GM21390 (cell line): ENCODE results near the gene TYK2.
"Not testable (repeated sequence)": the region's sequence is repeated elsewhere in the genome, so short reads cannot be mapped to it uniquely, and the experiment has no call there.

ENCODE experiments used
- ATAC-seq: cut with Tn5 transposase; IDR thresholded peaks from one replicate; pipeline ENCODE4 v1.9.1; 2021; ENCODE audit not compliant: unreplicated experiment

Gene TYK2

DNA sequence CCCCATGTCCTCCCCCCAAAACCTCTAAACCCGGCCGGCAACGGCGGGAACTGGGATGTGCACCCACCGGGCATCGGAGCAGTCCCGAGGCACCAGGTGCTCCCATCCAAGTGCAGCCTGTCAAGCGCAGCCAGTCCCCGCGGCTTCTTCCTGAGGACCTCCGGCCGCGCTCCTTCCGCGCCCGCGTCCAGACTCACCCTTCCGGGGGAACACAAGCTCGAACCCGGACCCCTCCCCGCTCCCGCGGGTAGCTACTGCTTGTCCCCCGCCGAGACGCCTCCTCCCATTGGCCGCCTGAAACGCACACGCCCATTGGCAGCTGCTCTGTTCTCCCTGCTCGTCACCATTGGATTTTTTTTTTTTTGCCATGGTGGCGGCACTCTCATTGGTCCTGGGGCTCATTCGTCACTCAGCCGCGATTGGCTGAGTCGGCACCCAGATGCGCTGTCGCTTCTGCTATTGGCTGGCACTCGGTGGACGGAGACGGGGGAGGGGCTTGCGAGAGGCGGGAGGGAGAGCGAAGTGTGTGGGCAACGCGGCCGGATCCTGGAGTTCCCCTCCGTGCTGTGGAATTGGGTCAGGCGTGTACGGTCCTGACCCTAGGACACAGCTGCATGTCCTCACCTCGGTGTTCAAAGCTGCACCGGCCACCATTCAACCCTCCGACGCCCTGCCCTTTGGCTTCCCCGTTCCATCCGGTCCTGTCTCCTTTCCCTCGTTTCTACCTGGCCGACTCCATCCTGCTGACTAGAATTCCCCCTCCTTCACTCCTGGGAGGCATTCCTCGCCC lies at the start of gene TYK2:
Gene TYK2 (minus strand): TSS at position 260 of the 790 bp plus-strand sequence. CDS start 2,166 bp downstream, outside the sequence.
- ATAC-seq, result peak; percentile 87

GRCh38 chr19:10428996-10429381 lies 48.6 kb upstream of the TYK2 start:
- no peak for ATAC-seq

- no peak for ATAC-seq
Observed at GRCh38 chr19:10427169-10427568, 46.8 kb upstream of the TYK2 start.

DNA sequence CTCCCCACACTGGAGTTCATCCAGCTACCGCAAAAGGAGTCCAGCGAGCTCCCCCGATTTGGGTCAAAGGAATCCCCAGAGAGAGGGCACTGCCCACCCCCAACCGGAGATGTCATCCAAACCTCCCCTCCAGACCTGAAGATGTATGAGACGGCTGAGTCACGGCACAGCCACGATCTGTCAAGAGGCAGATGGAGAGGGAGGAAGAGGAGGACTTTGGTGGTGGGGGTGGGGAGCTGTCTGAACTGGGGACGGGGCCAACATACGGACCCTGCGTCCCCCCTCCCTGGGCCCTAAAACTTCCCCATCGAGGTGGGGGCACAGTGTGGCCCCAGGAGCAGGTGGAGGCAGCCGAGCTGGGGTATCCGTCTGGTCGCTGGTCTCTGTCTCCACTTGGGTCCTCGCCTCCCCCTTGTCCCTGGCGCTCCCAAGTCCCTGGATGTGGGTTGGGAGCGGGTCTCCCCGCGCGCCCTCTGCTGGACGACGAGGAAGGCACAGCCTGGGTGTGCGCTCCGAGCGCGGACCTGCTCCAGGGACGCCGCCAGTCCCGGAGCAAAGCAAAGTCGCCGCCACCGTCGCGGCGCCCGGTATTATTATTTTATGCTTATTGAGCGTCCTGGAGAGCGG lies 43.8 kb upstream of the TYK2 start:
- no peak for ATAC-seq

- no peak for ATAC-seq
Observed at GRCh38 chr19:10422846-10423245, 42.5 kb upstream of the TYK2 start.

GRCh38 chr19:10422046-10422461 lies 41.7 kb upstream of the TYK2 start:
- ATAC-seq, result no peak

- no peak for ATAC-seq
Observed at GRCh38 chr19:10421240-10422045, 41.1 kb upstream of the TYK2 start.

GRCh38 chr19:10420444-10421239 lies 40.3 kb upstream of the TYK2 start, which contains the start of gene PDE4A:
Gene PDE4A (plus strand): TSS chr19:10420538. CDS start chr19:10420765, 227 bp downstream.
- no peak for ATAC-seq

- ATAC-seq, result no peak
Observed at GRCh38 chr19:10419646-10420443, 39.5 kb upstream of the TYK2 start.

DNA sequence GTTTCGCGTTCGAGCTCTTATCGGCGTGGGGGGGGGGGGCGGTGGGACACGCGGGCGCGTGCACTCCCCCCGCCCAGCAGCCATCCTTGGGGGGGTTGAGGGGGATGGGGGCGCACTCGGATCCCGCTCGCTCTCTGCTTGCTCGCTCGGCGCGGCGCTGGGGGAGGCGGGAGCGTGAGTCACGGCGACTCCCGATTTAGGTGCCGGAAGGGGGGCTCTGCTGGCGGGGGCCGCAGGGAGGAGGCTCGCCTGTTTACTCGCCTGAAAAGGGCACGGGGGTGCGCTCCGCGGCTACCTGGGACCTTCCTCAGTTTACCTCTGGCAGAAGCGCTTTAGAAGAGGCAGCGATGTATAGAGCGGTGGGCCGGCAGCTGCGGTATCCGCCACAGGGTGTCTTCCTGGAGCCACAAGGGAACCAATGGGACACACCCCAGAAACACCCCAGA lies 38.9 kb upstream of the TYK2 start:
- no peak for ATAC-seq

GRCh38 chr19:10418485-10419199 lies 38.3 kb upstream of the TYK2 start:
- ATAC-seq, result no peak

- ATAC-seq, result no peak
Observed at GRCh38 chr19:10418235-10418484, 37.8 kb upstream of the TYK2 start.

- no peak for ATAC-seq
Observed at GRCh38 chr19:10417541-10418234, 37.3 kb upstream of the TYK2 start.

DNA sequence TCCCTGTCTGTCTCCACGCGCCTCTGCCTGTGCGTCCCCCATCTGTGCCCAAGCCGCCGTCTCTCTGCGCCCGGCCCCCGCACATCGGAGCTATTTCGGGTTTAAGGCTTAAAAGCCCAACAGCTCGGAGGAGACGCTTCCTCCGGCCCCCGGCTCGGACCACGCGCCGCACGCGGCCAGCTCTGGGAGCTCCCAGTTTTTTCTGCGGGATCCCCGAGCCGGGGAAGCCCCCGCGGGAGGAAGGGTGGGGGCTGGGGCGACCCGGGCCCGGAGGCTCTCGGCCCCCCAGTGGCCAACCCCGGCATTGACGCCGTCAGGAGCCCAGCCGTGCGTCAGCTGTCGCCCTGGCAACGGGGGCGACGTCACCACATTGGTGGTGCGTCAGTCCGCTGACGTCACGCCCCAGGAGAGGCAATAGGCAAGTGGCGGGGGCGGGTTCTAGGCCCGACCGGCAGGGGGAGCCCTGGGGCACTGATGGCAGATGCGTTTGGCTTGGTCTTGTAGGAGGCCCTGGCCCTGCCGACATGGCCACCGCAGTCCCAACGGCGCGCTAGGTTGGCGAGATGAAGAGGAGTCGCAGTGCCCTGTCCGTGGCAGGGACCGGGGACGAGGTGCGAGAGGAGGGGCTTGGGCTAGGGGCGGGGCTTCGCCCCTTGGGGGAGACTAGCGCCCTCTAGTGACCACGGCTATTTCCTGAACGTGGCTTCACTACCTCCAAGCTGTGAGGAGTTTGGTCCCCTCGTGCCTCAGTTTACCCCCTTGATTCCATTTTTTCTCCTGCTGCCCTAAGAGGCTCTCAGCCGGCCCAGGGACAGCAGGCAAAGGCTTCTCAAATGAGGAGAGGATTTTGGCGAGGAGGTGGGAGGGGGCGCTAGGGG lies 36.2 kb upstream of the TYK2 start:
- peak; percentile 56 for ATAC-seq

DNA sequence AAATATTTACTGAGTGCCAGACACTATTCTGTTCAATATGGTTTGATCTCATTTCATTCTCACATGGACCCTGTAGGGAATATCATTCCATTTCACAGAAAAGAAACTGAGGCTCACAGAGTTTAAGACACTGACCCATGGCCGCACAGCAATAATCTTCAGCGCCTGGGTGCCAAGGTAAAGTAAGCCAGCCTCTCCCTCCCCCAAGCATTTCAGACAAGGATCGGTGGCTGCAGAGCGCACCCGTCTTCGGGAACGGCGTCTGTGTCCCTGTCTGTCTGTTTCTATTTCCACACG lies 35.7 kb upstream of the TYK2 start:
- ATAC-seq, result no peak

DNA sequence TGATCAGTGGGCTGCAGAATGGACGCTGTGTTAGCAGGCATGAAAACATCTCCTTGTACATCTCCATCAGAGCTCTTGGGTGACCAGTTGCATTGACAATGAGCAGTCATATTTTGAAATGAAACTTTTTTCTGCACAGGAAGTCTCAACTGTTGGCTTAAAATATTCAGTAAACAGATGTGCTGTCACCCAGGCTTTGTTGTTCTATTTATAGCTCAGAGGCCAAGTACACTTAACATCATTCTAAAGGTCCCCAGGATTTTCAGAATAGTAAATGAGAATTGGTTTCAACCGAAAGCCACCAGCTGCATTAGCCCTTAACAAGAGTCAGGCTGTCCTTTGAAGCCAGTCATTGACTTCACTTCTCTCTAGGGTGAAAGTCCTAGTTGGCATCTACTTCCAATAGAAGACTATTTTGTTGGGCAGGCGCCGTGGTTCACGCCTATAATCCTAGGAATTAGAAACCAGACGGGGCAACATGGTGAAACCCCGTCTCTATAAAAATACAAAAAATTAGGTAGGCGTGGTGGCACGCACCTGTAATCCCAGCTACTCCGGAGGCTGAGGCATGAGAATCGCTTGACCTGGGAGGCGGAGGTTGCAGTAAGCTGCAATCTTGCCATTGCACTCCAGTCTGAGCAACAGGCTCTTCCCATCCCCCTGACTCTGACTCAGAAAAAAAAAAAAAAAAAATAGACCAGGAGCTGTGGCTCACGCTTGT lies 32.0 kb upstream of the TYK2 start:
- peak; percentile 52 for ATAC-seq

GRCh38 chr19:10411224-10411623 lies 30.9 kb upstream of the TYK2 start:
- ATAC-seq, result not testable (repeated sequence)
